ENCODE data around the gene BZW1.

DNA sequence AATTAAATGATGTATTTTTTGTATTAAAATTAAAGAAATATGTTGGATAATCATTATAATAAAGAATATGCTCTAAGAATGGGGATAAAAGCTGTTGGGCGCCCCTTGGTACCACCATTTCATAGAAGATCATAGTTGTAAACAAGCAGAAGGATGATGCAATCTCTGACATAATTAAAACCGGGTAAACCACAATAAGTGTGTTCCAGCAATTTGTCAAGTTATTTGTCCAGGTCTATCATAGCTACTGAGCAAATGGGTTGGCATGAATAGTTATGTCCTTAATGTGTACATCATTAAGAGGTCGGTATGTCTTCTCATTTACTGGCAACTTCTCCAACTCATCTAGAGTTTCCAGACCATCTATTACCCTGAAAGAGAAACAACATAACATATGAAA, 59.4 kb downstream of the BZW1 start:
- TF ChIP-seq, protein P1, sequence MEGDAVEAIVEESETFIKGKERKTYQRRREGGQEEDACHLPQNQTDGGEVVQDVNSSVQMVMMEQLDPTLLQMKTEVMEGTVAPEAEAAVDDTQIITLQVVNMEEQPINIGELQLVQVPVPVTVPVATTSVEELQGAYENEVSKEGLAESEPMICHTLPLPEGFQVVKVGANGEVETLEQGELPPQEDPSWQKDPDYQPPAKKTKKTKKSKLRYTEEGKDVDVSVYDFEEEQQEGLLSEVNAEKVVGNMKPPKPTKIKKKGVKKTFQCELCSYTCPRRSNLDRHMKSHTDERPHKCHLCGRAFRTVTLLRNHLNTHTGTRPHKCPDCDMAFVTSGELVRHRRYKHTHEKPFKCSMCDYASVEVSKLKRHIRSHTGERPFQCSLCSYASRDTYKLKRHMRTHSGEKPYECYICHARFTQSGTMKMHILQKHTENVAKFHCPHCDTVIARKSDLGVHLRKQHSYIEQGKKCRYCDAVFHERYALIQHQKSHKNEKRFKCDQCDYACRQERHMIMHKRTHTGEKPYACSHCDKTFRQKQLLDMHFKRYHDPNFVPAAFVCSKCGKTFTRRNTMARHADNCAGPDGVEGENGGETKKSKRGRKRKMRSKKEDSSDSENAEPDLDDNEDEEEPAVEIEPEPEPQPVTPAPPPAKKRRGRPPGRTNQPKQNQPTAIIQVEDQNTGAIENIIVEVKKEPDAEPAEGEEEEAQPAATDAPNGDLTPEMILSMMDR (IDR thresholded peaks at IDR 0.05) = no peak
- TF ChIP-seq POLR2AphosphoS5 (IDR thresholded peaks at IDR 0.05) (no peak), POLR2A (IDR thresholded peaks at IDR 0.05) (no peak), EP300 (IDR thresholded peaks at IDR 0.05) (no peak)
